Measurements from ENCODE around the gene PIK3R6. TPM values are rescaled to one million over a fixed set of nuclear protein-coding genes. Genes with fewer than 3 reads are reported as not detected.

Gene PIK3R6
- total RNA-seq, 1 experiment from 2014 or later, result not detected

- H4K20me1 ChIP-seq (ENCODE audit: low read length), result no peaks in the 10 kb centered on the region
- no peaks in the 10 kb centered on the region for H3K9me2 ChIP-seq (replicated peaks; ENCODE audit: low read length)
Observed at GRCh38 chr17:8823279-8823678, 44.2 kb downstream of the PIK3R6 start.

DNA sequence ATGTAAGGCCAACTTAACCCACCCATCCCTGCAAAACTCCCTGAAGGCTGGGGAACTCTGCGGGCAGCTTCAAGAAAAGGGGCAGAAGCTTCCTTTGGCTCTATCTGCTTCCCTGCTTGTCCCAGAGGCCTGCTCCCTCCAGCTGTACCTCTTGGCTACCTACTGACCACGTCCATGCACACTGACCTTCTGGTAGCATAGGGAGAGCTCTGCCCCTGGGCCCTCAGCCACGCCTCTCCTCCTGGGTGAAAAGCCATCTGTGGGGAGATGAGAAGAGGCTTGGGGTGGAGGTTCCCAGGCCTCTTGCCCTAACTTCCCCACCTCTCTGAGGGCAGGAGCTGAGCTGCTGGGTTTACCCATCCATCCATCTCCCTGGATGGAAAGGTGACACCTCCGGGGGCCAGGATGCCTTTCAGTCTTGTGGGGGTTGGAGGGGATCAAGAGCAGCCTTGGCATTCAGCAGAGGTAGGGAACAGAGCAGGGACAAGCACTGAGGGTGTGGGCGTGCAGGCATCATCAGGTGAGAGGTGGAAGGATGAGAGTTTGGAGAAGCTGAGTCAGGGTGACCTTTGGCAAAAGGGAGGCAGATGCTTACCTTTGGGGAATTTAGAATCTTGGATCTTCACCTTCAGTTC, 45.0 kb downstream of the PIK3R6 start:
- H3K4me2 ChIP-seq (ENCODE audit: low read length), result no peak overlapping the region
- no TSS peak for BruUV-seq (replicated peaks)
- no peaks in the 10 kb centered on the region for H4K20me1 ChIP-seq (ENCODE audit: low read length)
- no peak overlapping the region for H3K9ac ChIP-seq (ENCODE audit: low read length)
- no peaks in the 10 kb centered on the region for H3K9me3 ChIP-seq (ENCODE audit: low read length)
- ChIA-PET CTCF (no interaction called here), POLR2A (ENCODE audit: unreplicated experiment) (no interaction called here)
- H3K27ac ChIP-seq (ENCODE audit: low read length), result no peak overlapping the region
- ATAC-seq (no peak), DNase-seq (no peak)
- no peak overlapping the region for H2AFZ ChIP-seq (ENCODE audit: low read length)
- TF ChIP-seq EZH2 (IDR thresholded peaks at IDR 0.05; ENCODE audit: low read length, unreplicated experiment) (no peak), EZH2phosphoT487 (IDR thresholded peaks at IDR 0.05; ENCODE audit: borderline replicate concordance, low read length) (no peak)
- TF ChIP-seq, protein P1, sequence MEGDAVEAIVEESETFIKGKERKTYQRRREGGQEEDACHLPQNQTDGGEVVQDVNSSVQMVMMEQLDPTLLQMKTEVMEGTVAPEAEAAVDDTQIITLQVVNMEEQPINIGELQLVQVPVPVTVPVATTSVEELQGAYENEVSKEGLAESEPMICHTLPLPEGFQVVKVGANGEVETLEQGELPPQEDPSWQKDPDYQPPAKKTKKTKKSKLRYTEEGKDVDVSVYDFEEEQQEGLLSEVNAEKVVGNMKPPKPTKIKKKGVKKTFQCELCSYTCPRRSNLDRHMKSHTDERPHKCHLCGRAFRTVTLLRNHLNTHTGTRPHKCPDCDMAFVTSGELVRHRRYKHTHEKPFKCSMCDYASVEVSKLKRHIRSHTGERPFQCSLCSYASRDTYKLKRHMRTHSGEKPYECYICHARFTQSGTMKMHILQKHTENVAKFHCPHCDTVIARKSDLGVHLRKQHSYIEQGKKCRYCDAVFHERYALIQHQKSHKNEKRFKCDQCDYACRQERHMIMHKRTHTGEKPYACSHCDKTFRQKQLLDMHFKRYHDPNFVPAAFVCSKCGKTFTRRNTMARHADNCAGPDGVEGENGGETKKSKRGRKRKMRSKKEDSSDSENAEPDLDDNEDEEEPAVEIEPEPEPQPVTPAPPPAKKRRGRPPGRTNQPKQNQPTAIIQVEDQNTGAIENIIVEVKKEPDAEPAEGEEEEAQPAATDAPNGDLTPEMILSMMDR (conservative IDR thresholded peaks at IDR 0.05; ENCODE audit: low read depth, low read length), result no peak
- peaks cover 5% of the 10 kb centered on the region; the same call in 1 of the 2 replicates for H3K27me3 ChIP-seq (ENCODE audit: low read length)
- H3K9me2 ChIP-seq (replicated peaks; ENCODE audit: low read length), result no peaks in the 10 kb centered on the region
- no peak overlapping the region for H3K4me3 ChIP-seq (ENCODE audit: low read length)
- H3K36me3 ChIP-seq (ENCODE audit: low read depth, low read length), result no peaks in the 10 kb centered on the region
- intact Hi-C loops (cut with micrococcal nuclease), result no loop called here
- no peaks in the 10 kb centered on the region for H3K79me2 ChIP-seq (ENCODE audit: low read length)
- H3F3A ChIP-seq (ENCODE audit: low read length, unreplicated experiment), result no peaks in the 10 kb centered on the region
- H3K4me1 ChIP-seq (ENCODE audit: insufficient read depth, low read length), result no peaks in the 10 kb centered on the region

More at GRCh38 chr17:8823279-8823678, 44.2 kb downstream of the PIK3R6 start:
- Histone ChIP-seq H3K4me2 (ENCODE audit: low read length) (no peak overlapping the region), H3F3A (ENCODE audit: low read length, unreplicated experiment) (no peaks in the 10 kb centered on the region), H2AFZ (ENCODE audit: low read length) (no peak overlapping the region), H3K4me1 (ENCODE audit: insufficient read depth, low read length) (no peaks in the 10 kb centered on the region), H3K27me3 (ENCODE audit: low read length) (peaks cover 5% of the 10 kb centered on the region; the same call in 1 of the 2 replicates), H3K4me3 (ENCODE audit: low read length) (no peak overlapping the region), H3K27ac (ENCODE audit: low read length) (no peak overlapping the region), H3K9me3 (ENCODE audit: low read length) (no peaks in the 10 kb centered on the region), H3K79me2 (ENCODE audit: low read length) (no peaks in the 10 kb centered on the region), H3K9ac (ENCODE audit: low read length) (no peak overlapping the region), H3K36me3 (ENCODE audit: low read depth, low read length) (no peaks in the 10 kb centered on the region)
- TF ChIP-seq EZH2phosphoT487 (IDR thresholded peaks at IDR 0.05; ENCODE audit: borderline replicate concordance, low read length) (no peak), EZH2 (IDR thresholded peaks at IDR 0.05; ENCODE audit: low read length, unreplicated experiment) (no peak)
- TF ChIP-seq, protein P1 (conservative IDR thresholded peaks at IDR 0.05; ENCODE audit: low read depth, low read length), result no peak
- ATAC-seq, result no peak
- DNase-seq, result no peak
- BruUV-seq (replicated peaks), result no TSS peak
- POLR2A ChIA-PET (ENCODE audit: unreplicated experiment), result no interaction called here
- CTCF ChIA-PET, result no interaction called here
- intact Hi-C loops (cut with micrococcal nuclease), result no loop called here

- H3K9ac ChIP-seq (ENCODE audit: low read length), result no peak overlapping the region
- H3K27ac ChIP-seq (ENCODE audit: low read length), result no peak overlapping the region
- no peak overlapping the region for H3K4me2 ChIP-seq (ENCODE audit: low read length)
- DNase-seq (no peak), ATAC-seq (no peak)
- H3F3A ChIP-seq (ENCODE audit: low read length, unreplicated experiment), result no peaks in the 10 kb centered on the region
- H2AFZ ChIP-seq (ENCODE audit: low read length), result no peak overlapping the region
- H3K9me2 ChIP-seq (replicated peaks; ENCODE audit: low read length), result no peaks in the 10 kb centered on the region
- intact Hi-C loops (cut with micrococcal nuclease), result no loop called here
- H3K4me3 ChIP-seq (ENCODE audit: low read length), result no peak overlapping the region
- no peaks in the 10 kb centered on the region for H3K79me2 ChIP-seq (ENCODE audit: low read length)
- H4K20me1 ChIP-seq (ENCODE audit: low read length), result no peaks in the 10 kb centered on the region
- POLR2A ChIA-PET (ENCODE audit: unreplicated experiment), result no interaction called here
- TF ChIP-seq EZH2 (IDR thresholded peaks at IDR 0.05; ENCODE audit: low read length, unreplicated experiment) (no peak), EZH2phosphoT487 (IDR thresholded peaks at IDR 0.05; ENCODE audit: borderline replicate concordance, low read length) (no peak)
- CTCF ChIA-PET, result no interaction called here
- H3K4me1 ChIP-seq (ENCODE audit: insufficient read depth, low read length), result no peaks in the 10 kb centered on the region
- BruUV-seq (replicated peaks), result no TSS peak
- peaks cover 9% of the 10 kb centered on the region for H3K27me3 ChIP-seq (ENCODE audit: low read length)
- H3K36me3 ChIP-seq (ENCODE audit: low read depth, low read length), result no peaks in the 10 kb centered on the region
- H3K9me3 ChIP-seq (ENCODE audit: low read length), result no peaks in the 10 kb centered on the region
Observed at GRCh38 chr17:8821446-8822105, 45.9 kb downstream of the PIK3R6 start.

Measured in PC-3 (cell line).